HepG2 (cell line): ENCODE results near the gene RHBDL1. TPM values are rescaled to one million over a fixed set of nuclear protein-coding genes. Genes with fewer than 3 reads are reported as not detected.

Source experiments
- GZF1 ChIP-seq: sonication (generic); formaldehyde crosslinking; IDR thresholded peaks from 2 replicates; pipeline ENCODE4 v1.5.1; 2020; ENCODE audit warnings: mild to moderate bottlenecking, missing genetic modification reagents
- JARID2 ChIP-seq: sonication (generic); formaldehyde crosslinking; IDR thresholded peaks from 2 replicates; pipeline ENCODE4 v1.8.1; 2023; ENCODE audit warnings: missing genetic modification reagents, inconsistent platforms; ENCODE audit not compliant: insufficient replicate concordance
- PHF21A ChIP-seq: sonication (generic); formaldehyde crosslinking; IDR thresholded peaks from 2 replicates; pipeline ENCODE4 v1.5.0; 2020; ENCODE audit warnings: mild to moderate bottlenecking, missing genetic modification reagents
- SIN3B ChIP-seq: fragments of 150-350 bp; IDR thresholded peaks from 2 replicates; pipeline ENCODE4 v1.6.1; 2014; ENCODE audit warnings: low read length
- SMYD3 ChIP-seq: sonication (generic); formaldehyde crosslinking; IDR thresholded peaks from 2 replicates; pipeline ENCODE4 v1.8.1; 2023; ENCODE audit warnings: mild to moderate bottlenecking, missing genetic modification reagents
- U2AF1 ChIP-seq: fragments of 200-400 bp; formaldehyde crosslinking; optimal IDR thresholded peaks from 2 replicates; pipeline ENCODE3; 2017; ENCODE audit warnings: mild to moderate bottlenecking, low read depth, low read length
- XBP1 ChIP-seq: sonication (generic); formaldehyde crosslinking; IDR thresholded peaks from 2 replicates; pipeline ENCODE4 v1.5.0; 2020; ENCODE audit warnings: missing genetic modification reagents
- ZBTB26 ChIP-seq: IDR thresholded peaks from 2 replicates; pipeline ENCODE4 v1.6.1; 2016; ENCODE audit warnings: missing compliant biosample characterization, missing genetic modification reagents, borderline replicate concordance
- ZBTB8A ChIP-seq: sonication (generic); formaldehyde crosslinking; IDR thresholded peaks from 2 replicates; pipeline ENCODE4 v1.4.0; 2020; ENCODE audit warnings: mild to moderate bottlenecking, low read depth, missing genetic modification reagents, borderline replicate concordance
- ZNF207 ChIP-seq: fragments of 450-650 bp; IDR thresholded peaks from 2 replicates; pipeline ENCODE4 v1.6.1; 2016; ENCODE audit warnings: antibody characterized with exemption, borderline replicate concordance
- ZNF282 ChIP-seq: fragments of 450-650 bp; IDR thresholded peaks from 2 replicates; pipeline ENCODE4 v1.6.1; 2018; ENCODE audit not compliant: partially characterized antibody
- ZNF543 ChIP-seq: sonication (generic); formaldehyde crosslinking; IDR thresholded peaks from 2 replicates; pipeline ENCODE4 v1.4.0; 2020; ENCODE audit warnings: mild to moderate bottlenecking, missing genetic modification reagents
- ZNF672 ChIP-seq: sonication (generic); formaldehyde crosslinking; IDR thresholded peaks from 2 replicates; pipeline ENCODE4 v1.8.1; 2022; ENCODE audit warnings: missing genetic modification reagents
- ZSCAN25 ChIP-seq: sonication (generic); formaldehyde crosslinking; IDR thresholded peaks from 2 replicates; pipeline ENCODE4 v1.8.0; 2022; ENCODE audit warnings: mild to moderate bottlenecking, missing genetic modification reagents
- polyA plus RNA-seq, 8 experiments: library from polyadenylated mRNA; depleted of rRNA in 3 of 8; stranded (reverse) in 7 of 8; unstranded in 1 of 8; fragments of >200 nt; fragmentation: Illumina TruSeq in 4 of 8; extraction: Trizol in 4 of 8; gene quantifications; 2 replicates each; pipeline versions ENCODE4 v1.2.1 to v1.2.3, GENCODE V29; 2011 to 2016; ENCODE audit warnings: low read depth in 4 of 8, missing spikeins in 1 of 8, mixed read lengths in 1 of 8; ENCODE audit not compliant: insufficient read depth in 1 of 8
- total RNA-seq, 5 experiments: library from RNA; depleted of rRNA; stranded (reverse); fragments of >200 nt; fragmentation: Illumina TruSeq; extraction: Trizol; gene quantifications; 2 replicates each; pipeline ENCODE4 v1.2.3, GENCODE V29; 2016; ENCODE audit warnings: low read depth in 1 of 5
- TF ChIP-seq, protein P1 (sequence below): sonication (generic); formaldehyde crosslinking; IDR thresholded peaks from 2 replicates; pipeline ENCODE4 v1.4.0; 2020; ENCODE audit warnings: missing genetic modification reagents
- TF ChIP-seq, protein P2 (sequence below), 2 experiments: sonication (generic) in 1 of 2; formaldehyde crosslinking in 1 of 2; IDR thresholded peaks; 2 replicates each; pipeline versions ENCODE4 v1.4.0 to v1.6.1; 2018 to 2020; ENCODE audit warnings: missing genetic modification reagents in 2 of 2, borderline replicate concordance in 1 of 2, low read depth in 1 of 2, mild to moderate bottlenecking in 1 of 2, missing biosample characterization in 1 of 2
- TF ChIP-seq, protein P3 (sequence below), 2 experiments: fragments of 450-650 bp in 1 of 2; sonication (generic) in 1 of 2; formaldehyde crosslinking in 1 of 2; IDR thresholded peaks; 2 replicates each; pipeline versions ENCODE4 v1.6.1 to v1.8.0; 2016 to 2022; ENCODE audit warnings: antibody characterized with exemption in 1 of 2, mild to moderate bottlenecking in 1 of 2, missing genetic modification reagents in 1 of 2

Gene RHBDL1
- total and polyA plus RNA-seq, 2 of the 13 experiments (the other 11 are each of a cell fraction or from before 2014, with no cell fraction given): 1.8 to 3.8 TPM

DNA sequence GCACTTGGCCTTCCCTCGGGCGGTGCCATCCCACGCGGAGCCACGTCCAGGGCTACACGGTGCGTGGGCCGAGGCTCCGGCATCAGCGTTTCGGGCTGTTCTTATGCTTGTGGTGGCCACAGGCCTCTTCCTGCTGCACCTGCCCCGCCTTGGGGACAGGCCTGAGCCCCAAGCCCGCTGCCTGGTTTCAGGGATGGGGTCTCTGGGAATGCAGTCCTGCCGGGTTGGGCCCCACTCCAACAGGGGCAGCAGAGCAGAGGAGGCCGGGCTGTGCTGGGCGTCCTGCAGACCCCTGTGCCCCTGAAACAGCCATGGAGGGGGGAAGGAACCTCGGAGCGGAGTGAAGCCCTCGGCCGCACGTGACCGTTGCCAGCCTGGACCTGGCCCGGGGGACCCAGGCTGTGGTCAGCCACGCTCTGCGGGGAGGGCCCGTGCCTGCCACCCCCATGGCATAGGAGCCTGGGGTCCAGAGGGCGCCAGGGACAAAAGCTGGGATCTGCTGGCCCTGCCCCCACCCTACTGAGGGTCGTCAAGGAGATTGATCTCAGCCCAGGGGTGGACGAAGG is 45.1 kb upstream of the RHBDL1 start (continued):
- TF ChIP-seq ZNF672 (CRISPR knock-in tag): no peak
- TF ChIP-seq, protein P1, sequence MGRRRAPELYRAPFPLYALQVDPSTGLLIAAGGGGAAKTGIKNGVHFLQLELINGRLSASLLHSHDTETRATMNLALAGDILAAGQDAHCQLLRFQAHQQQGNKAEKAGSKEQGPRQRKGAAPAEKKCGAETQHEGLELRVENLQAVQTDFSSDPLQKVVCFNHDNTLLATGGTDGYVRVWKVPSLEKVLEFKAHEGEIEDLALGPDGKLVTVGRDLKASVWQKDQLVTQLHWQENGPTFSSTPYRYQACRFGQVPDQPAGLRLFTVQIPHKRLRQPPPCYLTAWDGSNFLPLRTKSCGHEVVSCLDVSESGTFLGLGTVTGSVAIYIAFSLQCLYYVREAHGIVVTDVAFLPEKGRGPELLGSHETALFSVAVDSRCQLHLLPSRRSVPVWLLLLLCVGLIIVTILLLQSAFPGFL (CRISPR knock-in tag): no peak
- TF ChIP-seq GZF1 (CRISPR knock-in tag): no peak
- TF ChIP-seq, protein P2, sequence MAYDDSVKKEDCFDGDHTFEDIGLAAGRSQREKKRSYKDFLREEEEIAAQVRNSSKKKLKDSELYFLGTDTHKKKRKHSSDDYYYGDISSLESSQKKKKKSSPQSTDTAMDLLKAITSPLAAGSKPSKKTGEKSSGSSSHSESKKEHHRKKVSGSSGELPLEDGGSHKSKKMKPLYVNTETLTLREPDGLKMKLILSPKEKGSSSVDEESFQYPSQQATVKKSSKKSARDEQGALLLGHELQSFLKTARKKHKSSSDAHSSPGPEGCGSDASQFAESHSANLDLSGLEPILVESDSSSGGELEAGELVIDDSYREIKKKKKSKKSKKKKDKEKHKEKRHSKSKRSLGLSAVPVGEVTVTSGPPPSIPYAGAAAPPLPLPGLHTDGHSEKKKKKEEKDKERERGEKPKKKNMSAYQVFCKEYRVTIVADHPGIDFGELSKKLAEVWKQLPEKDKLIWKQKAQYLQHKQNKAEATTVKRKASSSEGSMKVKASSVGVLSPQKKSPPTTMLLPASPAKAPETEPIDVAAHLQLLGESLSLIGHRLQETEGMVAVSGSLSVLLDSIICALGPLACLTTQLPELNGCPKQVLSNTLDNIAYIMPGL (CRISPR knock-in tag; IDR thresholded peaks at IDR 0.05; ENCODE audit: borderline replicate concordance in 1 of 2, low read depth in 1 of 2): no peak
- no peak for TF ChIP-seq ZBTB8A (CRISPR knock-in tag)
- no peak for TF ChIP-seq U2AF1
- TF ChIP-seq, protein P3, sequence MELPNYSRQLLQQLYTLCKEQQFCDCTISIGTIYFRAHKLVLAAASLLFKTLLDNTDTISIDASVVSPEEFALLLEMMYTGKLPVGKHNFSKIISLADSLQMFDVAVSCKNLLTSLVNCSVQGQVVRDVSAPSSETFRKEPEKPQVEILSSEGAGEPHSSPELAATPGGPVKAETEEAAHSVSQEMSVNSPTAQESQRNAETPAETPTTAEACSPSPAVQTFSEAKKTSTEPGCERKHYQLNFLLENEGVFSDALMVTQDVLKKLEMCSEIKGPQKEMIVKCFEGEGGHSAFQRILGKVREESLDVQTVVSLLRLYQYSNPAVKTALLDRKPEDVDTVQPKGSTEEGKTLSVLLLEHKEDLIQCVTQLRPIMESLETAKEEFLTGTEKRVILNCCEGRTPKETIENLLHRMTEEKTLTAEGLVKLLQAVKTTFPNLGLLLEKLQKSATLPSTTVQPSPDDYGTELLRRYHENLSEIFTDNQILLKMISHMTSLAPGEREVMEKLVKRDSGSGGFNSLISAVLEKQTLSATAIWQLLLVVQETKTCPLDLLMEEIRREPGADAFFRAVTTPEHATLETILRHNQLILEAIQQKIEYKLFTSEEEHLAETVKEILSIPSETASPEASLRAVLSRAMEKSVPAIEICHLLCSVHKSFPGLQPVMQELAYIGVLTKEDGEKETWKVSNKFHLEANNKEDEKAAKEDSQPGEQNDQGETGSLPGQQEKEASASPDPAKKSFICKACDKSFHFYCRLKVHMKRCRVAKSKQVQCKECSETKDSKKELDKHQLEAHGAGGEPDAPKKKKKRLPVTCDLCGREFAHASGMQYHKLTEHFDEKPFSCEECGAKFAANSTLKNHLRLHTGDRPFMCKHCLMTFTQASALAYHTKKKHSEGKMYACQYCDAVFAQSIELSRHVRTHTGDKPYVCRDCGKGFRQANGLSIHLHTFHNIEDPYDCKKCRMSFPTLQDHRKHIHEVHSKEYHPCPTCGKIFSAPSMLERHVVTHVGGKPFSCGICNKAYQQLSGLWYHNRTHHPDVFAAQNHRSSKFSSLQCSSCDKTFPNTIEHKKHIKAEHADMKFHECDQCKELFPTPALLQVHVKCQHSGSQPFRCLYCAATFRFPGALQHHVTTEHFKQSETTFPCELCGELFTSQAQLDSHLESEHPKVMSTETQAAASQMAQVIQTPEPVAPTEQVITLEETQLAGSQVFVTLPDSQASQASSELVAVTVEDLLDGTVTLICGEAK (IDR thresholded peaks at IDR 0.05): no peak
- TF ChIP-seq, protein P3 (CRISPR knock-in tag; IDR thresholded peaks at IDR 0.05): no peak
- no peak for TF ChIP-seq ZSCAN25
- no peak for TF ChIP-seq SIN3B
- TF ChIP-seq SMYD3 (CRISPR knock-in tag): no peak
- TF ChIP-seq XBP1 (CRISPR knock-in tag): 0 out of 2 replicates have a peak, but pooled peaks have one; percentile 40
- no peak for TF ChIP-seq ZNF282
- TF ChIP-seq JARID2 (CRISPR knock-in tag): no peak
- TF ChIP-seq ZNF207: no peak
- TF ChIP-seq ZNF543 (CRISPR knock-in tag): peak; percentile 84; the same call in 1 of the 2 replicates
- peak; percentile 57 for TF ChIP-seq PHF21A (CRISPR knock-in tag)
- TF ChIP-seq ZBTB26 (CRISPR knock-in tag): no peak; the same call in 1 of the 2 replicates
